NCI-H774 (cell line): ENCODE data around the gene GAS2L1.

Experiments
- DNase-seq: peaks from one replicate; lab custom pipeline; 2025; lab: John Stamatoyannopoulos, UW

Gene GAS2L1

GRCh38 chr22:29327089-29327764, 20.8 kb downstream of the GAS2L1 start:
- no peak for DNase-seq

- DNase-seq, result no peak
Observed at GRCh38 chr22:29328055-29328454, 21.6 kb downstream of the GAS2L1 start.

GRCh38 chr22:29328566-29329500, 22.4 kb downstream of the GAS2L1 start:
- no peak for DNase-seq

GRCh38 chr22:29329581-29329980, 23.1 kb downstream of the GAS2L1 start:
- no peak for DNase-seq

GRCh38 chr22:29330291-29330690, 23.8 kb downstream of the GAS2L1 start:
- DNase-seq, result no peak

GRCh38 chr22:29330753-29331152, 24.3 kb downstream of the GAS2L1 start:
- no peak for DNase-seq

GRCh38 chr22:29331213-29331612, 24.8 kb downstream of the GAS2L1 start:
- DNase-seq, result no peak

GRCh38 chr22:29331658-29332300, 25.3 kb downstream of the GAS2L1 start:
- DNase-seq, result no peak

- DNase-seq, result no peak
Observed at GRCh38 chr22:29332886-29333496, 26.5 kb downstream of the GAS2L1 start.

- DNase-seq, result no peak
Observed at GRCh38 chr22:29334148-29334547, 27.7 kb downstream of the GAS2L1 start.

GRCh38 chr22:29334696-29335344, 28.4 kb downstream of the GAS2L1 start:
- DNase-seq, result no peak

- DNase-seq, result no peak
Observed at GRCh38 chr22:29335656-29336055, 29.2 kb downstream of the GAS2L1 start.

- no peak for DNase-seq
Observed at GRCh38 chr22:29336751-29337490, 30.5 kb downstream of the GAS2L1 start.

- no peak for DNase-seq
Observed at GRCh38 chr22:29337631-29338284, 31.3 kb downstream of the GAS2L1 start.

GRCh38 chr22:29338398-29338797, 31.9 kb downstream of the GAS2L1 start:
- DNase-seq, result no peak

GRCh38 chr22:29339381-29340235, 33.2 kb downstream of the GAS2L1 start:
- DNase-seq, result no peak

- no peak for DNase-seq
Observed at GRCh38 chr22:29340566-29340965, 34.1 kb downstream of the GAS2L1 start.

- no peak for DNase-seq
Observed at GRCh38 chr22:29341056-29341848, 34.8 kb downstream of the GAS2L1 start.

- DNase-seq, result no peak
Observed at GRCh38 chr22:29341849-29342127, 35.3 kb downstream of the GAS2L1 start.
